NK-92 treated with Interleukin-12 subunit alpha and Interleukin-12 subunit beta, amount 100 ng/mL, for 24 hours (cell line): ENCODE measurements around the gene DZANK1.
"Not testable (repeated sequence)": the region's sequence is repeated elsewhere in the genome, so short reads cannot be mapped to it uniquely, and the experiment has no call there.

ENCODE experiments used
- DNase-seq: peaks from one replicate; lab custom pipeline; 2025; lab: John Stamatoyannopoulos, UW

Gene DZANK1

GRCh38 chr20:18466894-18467730 is at the start of gene DZANK1, which contains the start of gene POLR3F:
DZANK1 (minus strand) TSS chr20:18467030; CDS start chr20:18465358, 1,672 bp downstream.
POLR3F (plus strand) TSS chr20:18467390; CDS start chr20:18467507, 117 bp downstream.
- DNase-seq, result peak; percentile 88

- no peak for DNase-seq
Observed at GRCh38 chr20:18515973-18516372, 49.1 kb upstream of the DZANK1 start.

- no peak for DNase-seq
Observed at GRCh38 chr20:18514127-18514526, 47.3 kb upstream of the DZANK1 start.

- DNase-seq, result peak; percentile 21
Observed at GRCh38 chr20:18513208-18513607, 46.4 kb upstream of the DZANK1 start.

- DNase-seq, result no peak
Observed at GRCh38 chr20:18511571-18511970, 44.7 kb upstream of the DZANK1 start.

- peak; percentile 95 for DNase-seq
Observed at GRCh38 chr20:18507218-18508191, 40.7 kb upstream of the DZANK1 start, which contains the start of gene SEC23B. SEC23B (plus strand) TSS chr20:18507940; CDS start chr20:18510836, 2,896 bp downstream.

GRCh38 chr20:18506744-18507143 is 39.9 kb upstream of the DZANK1 start:
- no peak for DNase-seq

- no peak for DNase-seq
Observed at GRCh38 chr20:18504479-18505060, 37.7 kb upstream of the DZANK1 start.

- DNase-seq, result not testable (repeated sequence)
Observed at GRCh38 chr20:18501672-18502071, 34.8 kb upstream of the DZANK1 start.

GRCh38 chr20:18497603-18498002 is 30.8 kb upstream of the DZANK1 start:
- no peak for DNase-seq

- DNase-seq, result peak; percentile 61
Observed at GRCh38 chr20:18496740-18497592, 30.1 kb upstream of the DZANK1 start, which contains the start of gene RBBP9. RBBP9 (minus strand) TSS chr20:18497225; CDS start chr20:18497167, 58 bp downstream.

- no peak for DNase-seq
Observed at GRCh38 chr20:18496042-18496441, 29.2 kb upstream of the DZANK1 start.

GRCh38 chr20:18488301-18488700 is 21.5 kb upstream of the DZANK1 start:
- DNase-seq, result no peak

- DNase-seq, result no peak
Observed at GRCh38 chr20:18481596-18481995, 14.8 kb upstream of the DZANK1 start.

GRCh38 chr20:18477821-18478220 is 11.0 kb upstream of the DZANK1 start:
- DNase-seq, result no peak

GRCh38 chr20:18477218-18477617 is 10.4 kb upstream of the DZANK1 start:
- no peak for DNase-seq

GRCh38 chr20:18466574-18466893 is 296 bp downstream of the DZANK1 start:
- no peak for DNase-seq

- DNase-seq, result no peak
Observed at GRCh38 chr20:18465536-18466200, 1.2 kb downstream of the DZANK1 start.

- no peak for DNase-seq
Observed at GRCh38 chr20:18456600-18456999, 10.2 kb downstream of the DZANK1 start.

GRCh38 chr20:18443886-18444285 is 22.9 kb downstream of the DZANK1 start:
- no peak for DNase-seq

GRCh38 chr20:18440403-18440802 is 26.4 kb downstream of the DZANK1 start:
- DNase-seq, result no peak
